HL-60 (cell line): Measurements from ENCODE around the gene ATAD1.

Experiments used
- POLR2AphosphoS5 ChIP-seq: IDR thresholded peaks from 2 replicates; pipeline ENCODE4 v1.6.1; 2012; ENCODE audit warnings: low read depth
- TF ChIP-seq, protein P1 (sequence below): IDR thresholded peaks from one replicate; pipeline ENCODE4 v1.5.1; 2011; ENCODE audit warnings: low read length, control low read depth, inconsistent platforms; ENCODE audit not compliant: insufficient read depth
- TF ChIP-seq, protein P2 (sequence below): IDR thresholded peaks from 2 replicates; pipeline ENCODE4 v1.6.1; 2012; ENCODE audit warnings: low read depth; ENCODE audit not compliant: insufficient replicate concordance

DNA sequence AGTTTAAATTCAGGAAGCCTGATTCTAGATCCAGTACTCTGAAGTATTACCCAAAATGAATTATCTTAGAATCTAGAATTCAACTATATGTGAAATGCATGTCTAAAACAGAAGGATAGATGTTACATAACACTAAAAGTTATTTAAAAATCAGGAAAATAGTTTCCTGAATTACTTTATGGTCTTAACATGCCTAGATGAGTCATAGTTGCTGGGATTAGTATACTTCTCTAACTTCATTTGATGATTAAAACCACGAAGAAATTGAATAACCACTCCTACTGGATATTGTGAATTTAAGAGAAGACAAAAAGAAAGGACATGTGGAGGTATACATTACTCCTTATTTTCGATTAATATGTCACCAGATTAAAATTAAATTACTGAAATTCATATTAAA, 65.5 kb downstream of the ATAD1 start:
- no peak for TF ChIP-seq POLR2AphosphoS5
- TF ChIP-seq, protein P1, sequence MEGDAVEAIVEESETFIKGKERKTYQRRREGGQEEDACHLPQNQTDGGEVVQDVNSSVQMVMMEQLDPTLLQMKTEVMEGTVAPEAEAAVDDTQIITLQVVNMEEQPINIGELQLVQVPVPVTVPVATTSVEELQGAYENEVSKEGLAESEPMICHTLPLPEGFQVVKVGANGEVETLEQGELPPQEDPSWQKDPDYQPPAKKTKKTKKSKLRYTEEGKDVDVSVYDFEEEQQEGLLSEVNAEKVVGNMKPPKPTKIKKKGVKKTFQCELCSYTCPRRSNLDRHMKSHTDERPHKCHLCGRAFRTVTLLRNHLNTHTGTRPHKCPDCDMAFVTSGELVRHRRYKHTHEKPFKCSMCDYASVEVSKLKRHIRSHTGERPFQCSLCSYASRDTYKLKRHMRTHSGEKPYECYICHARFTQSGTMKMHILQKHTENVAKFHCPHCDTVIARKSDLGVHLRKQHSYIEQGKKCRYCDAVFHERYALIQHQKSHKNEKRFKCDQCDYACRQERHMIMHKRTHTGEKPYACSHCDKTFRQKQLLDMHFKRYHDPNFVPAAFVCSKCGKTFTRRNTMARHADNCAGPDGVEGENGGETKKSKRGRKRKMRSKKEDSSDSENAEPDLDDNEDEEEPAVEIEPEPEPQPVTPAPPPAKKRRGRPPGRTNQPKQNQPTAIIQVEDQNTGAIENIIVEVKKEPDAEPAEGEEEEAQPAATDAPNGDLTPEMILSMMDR, result no peak
- TF ChIP-seq, protein P2, sequence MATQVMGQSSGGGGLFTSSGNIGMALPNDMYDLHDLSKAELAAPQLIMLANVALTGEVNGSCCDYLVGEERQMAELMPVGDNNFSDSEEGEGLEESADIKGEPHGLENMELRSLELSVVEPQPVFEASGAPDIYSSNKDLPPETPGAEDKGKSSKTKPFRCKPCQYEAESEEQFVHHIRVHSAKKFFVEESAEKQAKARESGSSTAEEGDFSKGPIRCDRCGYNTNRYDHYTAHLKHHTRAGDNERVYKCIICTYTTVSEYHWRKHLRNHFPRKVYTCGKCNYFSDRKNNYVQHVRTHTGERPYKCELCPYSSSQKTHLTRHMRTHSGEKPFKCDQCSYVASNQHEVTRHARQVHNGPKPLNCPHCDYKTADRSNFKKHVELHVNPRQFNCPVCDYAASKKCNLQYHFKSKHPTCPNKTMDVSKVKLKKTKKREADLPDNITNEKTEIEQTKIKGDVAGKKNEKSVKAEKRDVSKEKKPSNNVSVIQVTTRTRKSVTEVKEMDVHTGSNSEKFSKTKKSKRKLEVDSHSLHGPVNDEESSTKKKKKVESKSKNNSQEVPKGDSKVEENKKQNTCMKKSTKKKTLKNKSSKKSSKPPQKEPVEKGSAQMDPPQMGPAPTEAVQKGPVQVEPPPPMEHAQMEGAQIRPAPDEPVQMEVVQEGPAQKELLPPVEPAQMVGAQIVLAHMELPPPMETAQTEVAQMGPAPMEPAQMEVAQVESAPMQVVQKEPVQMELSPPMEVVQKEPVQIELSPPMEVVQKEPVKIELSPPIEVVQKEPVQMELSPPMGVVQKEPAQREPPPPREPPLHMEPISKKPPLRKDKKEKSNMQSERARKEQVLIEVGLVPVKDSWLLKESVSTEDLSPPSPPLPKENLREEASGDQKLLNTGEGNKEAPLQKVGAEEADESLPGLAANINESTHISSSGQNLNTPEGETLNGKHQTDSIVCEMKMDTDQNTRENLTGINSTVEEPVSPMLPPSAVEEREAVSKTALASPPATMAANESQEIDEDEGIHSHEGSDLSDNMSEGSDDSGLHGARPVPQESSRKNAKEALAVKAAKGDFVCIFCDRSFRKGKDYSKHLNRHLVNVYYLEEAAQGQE, result no peak
